Hepatocyte (in vitro differentiated cells): ENCODE measurements around the gene CBX5.
A peak's percentile ranks its signal among the peaks of the same experiment; 100 is the strongest.

Experiments
- EZH2 ChIP-seq: fragments of 200-600 bp; sonication (generic); IDR thresholded peaks from 2 replicates; pipeline ENCODE4 v1.6.1; 2016; ENCODE audit warnings: antibody characterized with exemption, mild to moderate bottlenecking, borderline replicate concordance
- TF ChIP-seq, protein P1 (sequence below): fragments of 200-600 bp; sonication (generic); IDR thresholded peaks from 2 replicates; pipeline ENCODE4 v1.5.1; 2016; ENCODE audit warnings: antibody characterized with exemption, mild to moderate bottlenecking; ENCODE audit not compliant: poor library complexity

DNA sequence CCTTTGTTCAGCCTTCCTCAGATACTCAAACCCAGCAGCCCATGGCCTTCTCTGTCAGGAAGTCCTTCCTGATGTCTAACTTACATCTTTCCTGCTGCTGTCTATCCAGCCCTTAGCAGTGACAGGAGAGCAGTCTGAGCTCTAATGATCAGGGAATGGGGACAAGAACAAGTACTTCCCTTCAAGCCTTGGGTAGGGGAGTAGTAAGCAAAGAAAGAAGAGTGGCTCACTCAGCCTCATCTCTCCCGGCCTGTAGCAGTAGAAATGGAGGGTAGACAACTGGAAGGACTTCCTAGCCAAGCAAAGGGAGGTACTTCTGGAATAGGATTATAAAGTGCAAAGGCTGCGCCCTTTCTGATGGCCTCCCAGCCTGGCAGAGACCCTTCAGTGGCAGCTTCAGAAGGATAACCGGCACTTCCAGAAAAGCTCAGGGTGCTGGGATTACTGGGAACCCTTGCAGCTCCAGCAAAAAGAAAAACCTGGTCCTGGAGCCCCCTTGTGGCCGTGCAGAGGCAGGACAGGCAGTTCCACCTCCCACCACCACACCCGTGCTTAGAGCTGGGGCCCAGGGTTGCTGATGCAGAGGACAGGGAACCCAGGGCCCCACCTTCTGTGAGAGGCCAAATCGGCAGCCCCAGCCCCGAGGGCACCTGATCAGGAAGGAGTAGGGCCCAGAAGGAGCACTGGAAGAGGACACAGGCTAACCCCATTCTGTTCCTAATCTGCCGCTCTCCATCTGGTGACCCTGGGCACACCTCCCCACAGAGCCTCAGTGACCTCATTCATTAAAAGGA, 78.7 kb downstream of the CBX5 start:
- TF ChIP-seq, protein P1, sequence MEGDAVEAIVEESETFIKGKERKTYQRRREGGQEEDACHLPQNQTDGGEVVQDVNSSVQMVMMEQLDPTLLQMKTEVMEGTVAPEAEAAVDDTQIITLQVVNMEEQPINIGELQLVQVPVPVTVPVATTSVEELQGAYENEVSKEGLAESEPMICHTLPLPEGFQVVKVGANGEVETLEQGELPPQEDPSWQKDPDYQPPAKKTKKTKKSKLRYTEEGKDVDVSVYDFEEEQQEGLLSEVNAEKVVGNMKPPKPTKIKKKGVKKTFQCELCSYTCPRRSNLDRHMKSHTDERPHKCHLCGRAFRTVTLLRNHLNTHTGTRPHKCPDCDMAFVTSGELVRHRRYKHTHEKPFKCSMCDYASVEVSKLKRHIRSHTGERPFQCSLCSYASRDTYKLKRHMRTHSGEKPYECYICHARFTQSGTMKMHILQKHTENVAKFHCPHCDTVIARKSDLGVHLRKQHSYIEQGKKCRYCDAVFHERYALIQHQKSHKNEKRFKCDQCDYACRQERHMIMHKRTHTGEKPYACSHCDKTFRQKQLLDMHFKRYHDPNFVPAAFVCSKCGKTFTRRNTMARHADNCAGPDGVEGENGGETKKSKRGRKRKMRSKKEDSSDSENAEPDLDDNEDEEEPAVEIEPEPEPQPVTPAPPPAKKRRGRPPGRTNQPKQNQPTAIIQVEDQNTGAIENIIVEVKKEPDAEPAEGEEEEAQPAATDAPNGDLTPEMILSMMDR, result peak; percentile 90
- peak; percentile 33 for TF ChIP-seq EZH2
